Measurements from ENCODE around the gene SLC12A7.
A peak's percentile ranks its signal among the peaks of the same experiment; 100 is the strongest.
"Not testable (repeated sequence)": the region's sequence is repeated elsewhere in the genome, so short reads cannot be mapped to it uniquely, and the experiment has no call there.

SLC12A7 gene

GRCh38 chr5:1140818-1141189 is 28.9 kb upstream of the SLC12A7 start:
- no peak for DNase-seq (ENCODE audit: low read depth in 2 of 2)

GRCh38 chr5:1140171-1140817 is 28.4 kb upstream of the SLC12A7 start:
- peak; percentile 76 to 84 for DNase-seq (ENCODE audit: low read depth in 2 of 2)

DNA sequence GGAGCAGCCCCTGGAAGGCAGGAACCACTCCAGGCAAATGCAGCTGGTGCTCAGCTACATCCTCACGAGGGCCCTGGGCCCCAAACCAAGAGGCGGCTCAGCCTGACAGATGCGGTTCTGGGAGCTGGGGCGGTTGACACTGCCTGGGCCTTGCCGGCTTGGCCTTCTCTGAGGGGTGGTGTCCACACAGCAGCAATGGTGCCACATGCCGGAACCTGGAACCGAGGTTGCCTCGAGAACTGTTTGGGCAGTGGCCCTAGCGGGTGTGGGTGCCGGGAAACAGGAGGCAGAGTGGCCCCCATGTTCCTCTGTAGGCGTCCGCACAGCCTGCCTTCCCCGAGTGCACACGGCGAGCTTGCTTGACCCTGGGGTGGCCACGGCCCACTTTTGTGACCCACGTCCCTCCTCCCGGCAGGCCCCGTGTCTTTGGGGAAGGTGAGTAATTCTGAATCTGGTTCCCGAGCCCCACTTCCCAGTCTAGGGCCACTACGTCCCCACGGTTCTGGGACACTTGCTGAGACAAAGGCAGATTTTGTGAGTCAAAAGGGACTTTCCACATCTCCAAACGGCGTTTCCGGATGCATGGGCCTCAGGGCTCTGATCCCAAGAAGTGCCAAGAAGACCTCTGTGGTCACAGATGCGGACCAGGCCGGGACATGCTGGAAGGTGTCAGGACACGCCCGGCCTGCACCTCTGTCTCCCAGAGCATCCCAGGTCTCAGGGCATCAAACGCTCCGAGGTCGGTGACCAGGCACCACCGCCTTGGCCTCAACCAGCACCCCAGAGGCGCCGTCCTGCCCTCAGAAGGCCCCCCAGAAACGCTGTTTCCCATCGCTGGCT is 27.7 kb upstream of the SLC12A7 start:
- no peak for DNase-seq (ENCODE audit: low read depth in 2 of 2)

GRCh38 chr5:1138445-1139245 is 26.8 kb upstream of the SLC12A7 start:
- DNase-seq (ENCODE audit: low read depth in 2 of 2), result no peak

- no peak for DNase-seq (ENCODE audit: low read depth in 2 of 2)
These were observed 25.9 kb upstream of the SLC12A7 start for GRCh38 chr5:1137567-1138444.

- no peak for DNase-seq (ENCODE audit: low read depth in 2 of 2)
These were observed 25.0 kb upstream of the SLC12A7 start for GRCh38 chr5:1136814-1137213.

GRCh38 chr5:1135696-1136525 is 24.0 kb upstream of the SLC12A7 start:
- no peak for DNase-seq (ENCODE audit: low read depth in 2 of 2)

DNA sequence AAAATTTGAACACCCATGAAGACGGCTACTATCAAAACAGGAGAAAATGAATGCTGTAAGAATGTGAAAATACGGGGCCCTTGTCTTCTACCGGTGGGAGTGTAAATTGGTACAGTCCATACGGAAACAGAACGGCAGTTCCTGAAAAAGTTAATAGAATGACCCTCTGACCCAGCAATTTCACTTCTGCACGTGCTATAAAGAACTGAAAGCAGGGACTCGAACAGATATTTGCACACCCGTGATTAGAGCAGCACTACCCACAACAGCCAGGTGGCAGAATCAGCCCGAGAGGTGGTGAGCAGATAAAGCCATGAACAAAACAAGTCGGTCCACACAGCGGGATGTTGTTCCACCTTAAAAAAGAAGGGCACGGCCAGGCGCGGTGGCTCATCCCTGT is 22.6 kb upstream of the SLC12A7 start:
- no peak for DNase-seq (ENCODE audit: low read depth in 2 of 2)

DNA sequence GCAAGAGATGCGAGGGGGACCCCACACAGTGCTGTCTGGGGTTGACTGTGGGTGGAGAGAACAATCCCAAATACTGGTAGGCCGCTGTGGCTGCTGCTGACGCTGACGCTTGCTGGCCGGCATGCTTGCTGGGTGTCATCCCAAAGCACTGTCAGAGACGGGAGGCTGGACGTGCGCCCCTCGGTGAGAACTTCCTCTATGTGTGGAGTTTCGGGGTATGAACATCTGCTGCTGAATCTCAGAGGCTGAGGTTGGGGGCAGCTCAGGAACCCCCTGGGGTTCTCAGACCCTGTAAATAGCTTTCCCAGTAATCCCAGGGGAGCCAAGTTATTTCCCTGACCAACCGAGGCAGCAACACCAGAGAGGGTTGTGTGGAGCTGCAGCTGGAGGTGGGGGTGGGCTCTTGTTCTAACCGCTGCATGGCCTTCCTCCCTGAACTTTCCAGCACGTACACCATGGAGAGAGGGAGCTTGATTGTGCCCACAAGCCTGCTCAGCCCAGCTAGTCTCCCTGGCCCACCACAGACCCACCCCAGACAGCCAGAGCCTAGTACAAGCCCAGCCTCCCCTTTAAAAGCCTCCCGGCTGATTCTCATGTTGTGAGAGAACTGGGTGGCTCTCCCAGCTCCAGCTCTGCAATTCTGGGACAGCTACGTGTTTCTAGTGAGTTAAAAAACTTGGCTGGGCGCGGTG is 21.8 kb upstream of the SLC12A7 start:
- DNase-seq (ENCODE audit: low read depth in 2 of 2), result no peak

DNA sequence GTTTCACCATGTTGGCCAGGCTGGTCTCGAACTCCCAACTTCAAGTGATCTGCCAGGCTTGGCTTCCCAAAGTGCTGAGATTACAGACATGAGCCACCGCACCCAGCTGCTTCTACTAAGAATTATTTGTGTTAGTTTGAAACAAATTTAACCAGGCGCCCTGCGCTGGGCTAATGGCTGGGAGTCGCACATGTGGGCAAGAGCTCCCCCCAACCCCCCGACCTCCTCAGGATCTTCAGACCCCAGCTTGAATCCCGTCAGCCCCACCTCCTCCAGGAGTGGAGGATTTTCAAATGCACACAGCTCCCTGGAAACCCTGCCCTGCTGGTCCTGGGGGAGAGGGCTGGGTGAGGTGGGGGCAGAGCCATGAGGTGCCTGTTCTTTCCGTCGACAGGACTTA is 21.2 kb upstream of the SLC12A7 start:
- DNase-seq (ENCODE audit: low read depth in 2 of 2), result no peak

DNA sequence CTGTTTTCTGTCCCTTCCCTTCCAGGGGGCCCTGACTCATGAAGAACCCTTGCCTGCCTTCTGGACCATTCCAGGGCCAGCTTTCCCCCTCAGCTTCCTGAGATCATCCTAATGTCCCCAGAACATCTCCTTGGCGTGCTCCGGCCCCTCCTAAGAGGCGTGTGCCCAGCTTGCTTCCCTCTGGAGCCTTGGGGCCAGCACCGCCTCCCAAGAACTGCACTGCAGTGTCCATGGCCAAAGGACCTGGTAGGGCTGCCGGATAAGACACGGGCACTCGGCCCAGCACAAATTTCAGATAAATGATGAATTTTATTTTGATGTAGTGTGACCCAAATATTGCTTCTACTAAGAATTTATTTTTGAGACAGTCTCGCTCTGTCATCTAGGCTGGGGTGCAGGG is 20.7 kb upstream of the SLC12A7 start:
- DNase-seq (ENCODE audit: low read depth in 2 of 2), result no peak

DNA sequence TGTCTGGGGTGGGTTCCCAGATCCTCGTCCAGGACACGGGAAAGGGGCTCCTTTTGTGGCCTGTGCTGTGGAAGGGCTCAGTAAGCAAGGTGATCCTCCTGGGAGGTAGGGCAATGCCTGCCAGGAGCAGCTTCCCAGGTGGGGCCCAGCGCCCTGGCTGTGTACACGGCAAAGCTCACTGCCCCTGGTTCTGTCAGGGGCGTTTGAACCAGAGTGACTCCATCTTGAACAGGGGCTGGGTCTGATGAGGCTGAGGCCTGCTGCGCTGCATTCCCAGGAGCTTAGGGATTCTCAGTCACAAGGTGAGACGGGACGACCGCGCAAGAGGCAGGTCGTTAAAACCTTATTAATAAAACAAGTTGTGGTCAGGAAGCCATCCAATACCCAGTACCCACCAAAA is 19.9 kb upstream of the SLC12A7 start:
- DNase-seq (ENCODE audit: low read depth in 2 of 2), result no peak

- no peak for DNase-seq (ENCODE audit: low read depth in 2 of 2)
These were observed 19.3 kb upstream of the SLC12A7 start for GRCh38 chr5:1131191-1131621.

DNA sequence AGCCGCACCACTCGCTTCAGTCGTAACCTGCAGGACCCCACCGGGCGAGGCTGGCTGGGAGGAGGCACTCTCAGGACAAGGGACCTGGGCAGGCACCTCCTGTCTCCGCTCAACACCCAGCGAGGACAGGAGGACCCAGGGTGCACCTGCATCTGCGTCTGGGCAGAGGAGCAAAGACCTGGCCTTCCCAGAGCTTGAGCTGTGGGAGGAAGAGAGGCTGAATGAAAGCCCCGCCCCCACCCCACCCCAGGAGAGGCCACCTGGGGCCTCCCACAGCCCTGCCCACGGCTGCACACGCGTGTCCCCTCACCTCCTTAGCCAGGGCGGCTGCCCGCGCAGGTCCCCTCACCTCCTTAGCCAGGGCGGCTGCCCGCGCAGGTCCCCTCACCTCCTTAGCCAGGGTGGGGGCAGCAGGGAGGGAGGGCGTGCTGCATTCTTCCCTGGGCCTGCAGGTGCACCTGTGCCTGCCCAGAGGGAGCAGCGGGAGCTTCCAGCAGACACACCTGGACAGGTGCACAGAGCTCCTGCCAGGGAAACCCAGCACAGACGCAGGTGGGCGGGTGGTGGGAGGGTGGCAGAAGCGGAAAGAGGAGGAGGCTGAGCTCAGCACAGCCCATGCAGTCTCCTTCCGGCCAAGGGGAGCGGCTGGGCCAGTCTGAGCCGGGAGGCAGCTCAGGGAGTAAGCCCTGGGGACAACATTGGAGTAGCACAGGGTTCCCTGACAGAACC is 18.5 kb upstream of the SLC12A7 start:
- no peak for DNase-seq (ENCODE audit: low read depth in 2 of 2)

GRCh38 chr5:1129711-1130055 is 17.8 kb upstream of the SLC12A7 start:
- DNase-seq (ENCODE audit: low read depth in 2 of 2), result no peak

GRCh38 chr5:1128977-1129710 is 17.3 kb upstream of the SLC12A7 start:
- no peak for DNase-seq (ENCODE audit: low read depth in 2 of 2)

DNA sequence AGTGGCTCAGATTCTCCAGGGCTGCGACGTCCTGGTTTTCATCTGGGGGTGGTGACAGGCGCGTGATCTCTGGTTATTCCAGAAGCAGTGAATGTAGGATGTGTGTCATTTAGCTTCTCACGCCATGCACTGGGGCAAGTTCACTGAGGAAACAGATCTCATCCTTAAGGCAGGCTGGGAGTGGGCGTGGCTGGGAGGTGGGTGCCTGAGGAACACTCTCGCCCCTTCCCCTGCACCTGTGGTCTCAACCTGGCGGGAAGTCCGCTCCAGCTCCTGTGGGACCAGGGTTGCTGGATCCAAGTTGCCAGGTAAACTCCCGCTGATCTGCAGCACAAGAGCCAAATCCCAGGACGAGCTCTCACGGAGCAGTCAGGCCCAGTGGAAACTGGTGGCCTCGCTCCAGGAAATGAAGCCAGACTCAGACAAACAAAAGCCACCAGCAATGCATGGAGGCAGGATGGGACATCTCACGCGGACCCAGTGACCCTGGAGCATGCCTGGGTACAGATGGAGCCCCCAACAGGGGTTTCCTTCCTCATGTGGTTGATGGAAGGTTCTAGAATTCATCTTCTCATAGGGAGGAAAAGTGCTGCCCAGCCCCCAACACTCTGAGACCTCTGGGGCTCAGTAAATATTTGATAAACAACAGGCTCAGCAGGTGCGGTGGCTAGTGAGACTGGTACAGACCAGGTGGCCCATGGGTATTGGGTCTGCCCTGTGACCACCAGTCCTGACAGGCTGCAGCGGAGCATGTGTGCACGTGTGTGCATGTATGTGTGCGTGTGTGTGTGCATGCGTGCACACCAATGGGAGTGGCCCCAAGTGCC is 16.3 kb upstream of the SLC12A7 start:
- DNase-seq (ENCODE audit: low read depth in 2 of 2), result no peak

GRCh38 chr5:1125695-1126094 is 13.8 kb upstream of the SLC12A7 start:
- DNase-seq (ENCODE audit: low read depth in 2 of 2), result not testable (repeated sequence)
